HG03108 (cell line): Measurements from ENCODE around the gene GNA12.
"Not testable (repeated sequence)": the region's sequence is repeated elsewhere in the genome, so short reads cannot be mapped to it uniquely, and the experiment has no call there.

ENCODE experiments used
- ATAC-seq: cut with Tn5 transposase; IDR thresholded peaks from one replicate; pipeline ENCODE4 v1.9.1; 2021; ENCODE audit warnings: moderate library complexity; ENCODE audit not compliant: unreplicated experiment

Gene GNA12

GRCh38 chr7:2866601-2867000 lies 22.5 kb upstream of the GNA12 start:
- ATAC-seq = no peak

DNA sequence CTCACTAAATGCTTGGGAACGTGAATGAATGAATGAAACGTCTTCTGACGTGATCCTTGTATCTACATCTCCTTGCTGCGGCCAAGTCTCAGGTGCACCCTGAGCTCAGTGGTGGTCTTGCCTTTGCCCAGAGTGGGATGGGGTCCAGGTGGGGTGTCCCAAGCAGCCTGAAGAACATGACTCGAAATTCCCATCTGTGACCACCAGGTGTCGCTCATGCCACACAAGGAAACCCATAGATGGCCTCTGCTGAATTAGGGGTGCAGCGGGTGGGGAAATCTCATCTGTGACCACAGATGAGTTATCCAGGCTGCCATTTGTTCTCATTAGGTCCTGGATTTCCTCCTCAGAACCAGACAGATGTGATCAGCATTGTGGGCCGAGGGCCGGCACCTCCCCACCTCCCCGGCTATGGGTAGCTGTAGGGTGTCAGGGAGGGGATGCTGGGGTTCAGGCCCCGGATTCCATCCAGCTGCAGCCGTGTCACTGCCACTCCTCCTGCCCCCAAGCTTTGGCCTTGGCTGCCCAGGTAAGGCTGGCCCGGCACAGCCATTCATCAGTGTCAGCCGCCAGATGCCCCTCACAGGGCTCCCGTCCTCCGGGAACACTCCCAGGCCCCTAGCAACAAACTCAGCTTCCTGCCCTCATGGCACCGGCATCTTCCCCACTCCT lies 21.0 kb upstream of the GNA12 start:
- ATAC-seq = no peak

GRCh38 chr7:2864204-2864985 lies 20.3 kb upstream of the GNA12 start:
- ATAC-seq = no peak

GRCh38 chr7:2863461-2864066 lies 19.5 kb upstream of the GNA12 start:
- ATAC-seq = peak; percentile 93

GRCh38 chr7:2862831-2863361 lies 18.8 kb upstream of the GNA12 start:
- ATAC-seq = no peak

DNA sequence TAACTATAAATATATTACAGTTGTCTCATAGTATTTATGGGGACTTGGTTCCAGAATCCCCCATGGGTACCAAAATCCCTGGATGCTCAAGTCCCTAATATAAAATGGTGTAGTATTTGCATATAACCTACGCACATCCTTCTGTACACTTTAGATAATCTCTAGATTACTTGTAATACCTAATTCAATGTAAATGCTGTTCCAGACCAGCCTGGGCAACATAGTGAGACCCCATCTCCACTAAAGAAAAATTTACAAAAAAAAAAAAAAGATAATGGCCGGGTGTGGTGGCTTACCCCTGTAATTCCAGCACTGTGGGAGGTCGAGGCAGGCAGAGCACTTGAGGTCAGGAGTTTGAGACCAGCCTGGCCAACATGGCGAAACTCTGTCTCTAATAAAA lies 17.4 kb upstream of the GNA12 start:
- no peak for ATAC-seq

- ATAC-seq = no peak
Measured at GRCh38 chr7:2860627-2861133, 16.6 kb upstream of the GNA12 start.

DNA sequence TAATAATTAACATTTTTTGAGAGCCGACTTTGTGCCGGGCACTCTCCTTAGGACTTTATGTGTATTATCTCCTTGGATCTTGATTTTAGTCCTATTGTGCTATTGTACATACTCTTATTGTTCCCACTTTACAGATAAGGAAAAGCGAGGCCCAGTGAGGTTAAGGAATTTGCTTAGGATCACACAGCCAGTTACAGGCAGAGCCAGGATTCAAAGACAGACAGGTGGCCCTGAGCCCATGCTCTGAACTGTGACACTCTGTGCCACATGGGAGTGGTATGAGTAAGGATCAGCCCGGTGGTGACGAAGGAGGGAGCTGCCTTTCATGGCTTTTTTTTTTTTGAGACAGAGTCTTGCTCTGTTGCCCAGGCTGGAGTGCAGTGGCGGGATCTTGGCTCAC lies 15.8 kb upstream of the GNA12 start:
- ATAC-seq = no peak

DNA sequence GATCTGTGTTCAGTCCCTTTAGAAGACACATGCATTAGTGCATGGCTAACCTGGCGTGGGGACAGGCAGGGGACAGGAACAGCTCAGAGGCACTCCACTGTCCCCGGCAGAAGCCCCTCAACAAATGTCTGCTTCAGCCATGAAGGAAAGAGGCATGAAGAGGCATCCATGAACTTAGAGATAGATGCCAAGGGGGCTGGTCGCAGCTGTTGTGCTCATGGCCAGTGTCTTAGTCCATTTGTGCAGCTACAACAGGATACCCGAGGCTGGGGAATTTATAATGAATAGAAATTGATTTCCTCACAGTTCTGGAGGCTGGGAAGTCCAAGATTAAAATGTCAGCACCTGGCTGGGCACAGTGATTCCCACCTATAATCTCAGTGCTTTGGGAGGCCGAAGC lies 14.5 kb upstream of the GNA12 start:
- ATAC-seq = no peak

- no peak for ATAC-seq
Measured at GRCh38 chr7:2856388-2857169, 12.5 kb upstream of the GNA12 start.

- ATAC-seq = no peak
Measured at GRCh38 chr7:2855386-2855785, 11.3 kb upstream of the GNA12 start.

DNA sequence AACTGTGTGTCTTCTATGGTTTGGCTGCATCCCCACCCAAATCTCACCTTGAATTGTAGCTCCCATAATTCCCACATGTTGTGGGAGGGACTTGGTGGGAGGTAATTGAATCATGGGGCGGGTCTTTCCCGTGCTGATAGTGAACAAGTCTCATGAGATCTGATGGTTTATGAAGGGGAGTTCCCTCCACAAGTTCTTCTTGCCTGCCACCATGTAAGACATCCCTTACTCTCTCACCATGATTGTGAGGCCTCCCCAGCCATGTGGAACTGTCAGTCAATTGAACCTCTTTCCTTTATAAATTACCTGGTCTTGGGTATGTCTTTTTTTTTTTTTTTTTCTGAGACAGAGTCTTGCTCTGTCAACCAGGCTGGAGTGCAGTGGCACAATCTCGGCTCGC lies 9.4 kb upstream of the GNA12 start:
- ATAC-seq = not testable (repeated sequence)

DNA sequence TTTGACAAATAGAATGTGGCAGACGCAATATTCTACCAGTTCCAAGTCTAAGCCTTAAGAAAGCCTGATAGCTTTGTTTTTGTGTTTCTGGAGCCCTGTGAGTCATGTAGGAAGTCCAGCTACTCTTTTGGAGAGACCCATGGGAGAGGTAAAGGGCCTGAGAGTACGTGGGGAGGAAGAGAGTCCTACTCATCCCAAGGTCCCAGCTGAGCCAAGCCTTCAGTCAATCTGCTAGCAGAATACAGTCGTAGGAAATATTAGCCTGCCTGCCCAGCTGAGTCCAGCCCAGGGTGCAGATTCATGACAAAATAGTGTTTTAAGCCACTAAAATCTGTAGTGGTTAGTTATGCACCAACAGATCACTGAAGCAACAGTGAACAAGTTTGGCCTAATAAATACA lies 9.0 kb upstream of the GNA12 start:
- ATAC-seq = no peak

DNA sequence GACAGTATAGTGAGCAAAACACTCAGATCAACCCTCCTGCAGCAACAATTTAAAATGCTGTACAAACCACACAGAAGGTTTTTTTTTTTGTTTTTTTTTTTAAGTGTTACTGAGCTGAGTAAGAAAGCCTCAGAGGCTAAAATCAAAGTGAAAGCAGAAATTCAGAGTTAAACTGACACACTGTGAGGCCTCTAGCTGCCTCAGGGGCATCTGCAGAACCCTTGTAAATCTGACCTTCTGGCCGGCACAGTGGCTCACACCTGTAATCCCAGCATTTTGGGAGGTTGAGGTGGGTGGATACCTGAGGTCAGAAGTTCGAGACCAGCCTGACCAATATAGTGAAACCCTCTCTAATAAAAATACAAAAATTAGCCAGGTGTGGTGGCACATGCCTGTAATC lies 7.4 kb upstream of the GNA12 start:
- ATAC-seq = no peak

GRCh38 chr7:2849941-2850766 lies 6.0 kb upstream of the GNA12 start:
- no peak for ATAC-seq

GRCh38 chr7:2845034-2845592 lies 1.0 kb upstream of the GNA12 start:
- no peak for ATAC-seq

DNA sequence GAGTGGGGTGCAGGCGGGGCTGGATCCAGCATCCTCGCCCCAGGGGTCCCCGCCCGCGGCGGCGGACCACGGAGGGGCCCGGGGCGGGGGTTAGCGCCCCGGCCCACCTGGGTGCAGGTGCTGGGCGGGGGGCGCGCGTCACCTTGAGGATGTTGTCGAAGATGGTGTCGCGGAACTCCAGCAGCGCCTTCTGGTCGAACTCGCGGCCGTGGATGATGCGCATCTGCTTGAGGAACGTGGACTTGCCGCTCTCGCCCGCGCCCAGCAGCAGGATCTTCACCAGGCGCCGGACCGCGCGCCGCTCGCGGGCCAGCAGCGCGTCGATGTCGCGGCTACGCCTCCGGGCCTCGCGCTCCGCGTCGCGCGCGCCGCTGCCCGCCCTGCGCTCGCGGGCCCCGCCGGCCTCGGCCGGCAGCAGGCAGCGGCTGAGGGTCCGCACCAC lies 376 bp downstream of the GNA12 start:
- ATAC-seq = peak; percentile 23

- ATAC-seq = no peak
Measured at GRCh38 chr7:2843191-2843685, 870 bp downstream of the GNA12 start.

DNA sequence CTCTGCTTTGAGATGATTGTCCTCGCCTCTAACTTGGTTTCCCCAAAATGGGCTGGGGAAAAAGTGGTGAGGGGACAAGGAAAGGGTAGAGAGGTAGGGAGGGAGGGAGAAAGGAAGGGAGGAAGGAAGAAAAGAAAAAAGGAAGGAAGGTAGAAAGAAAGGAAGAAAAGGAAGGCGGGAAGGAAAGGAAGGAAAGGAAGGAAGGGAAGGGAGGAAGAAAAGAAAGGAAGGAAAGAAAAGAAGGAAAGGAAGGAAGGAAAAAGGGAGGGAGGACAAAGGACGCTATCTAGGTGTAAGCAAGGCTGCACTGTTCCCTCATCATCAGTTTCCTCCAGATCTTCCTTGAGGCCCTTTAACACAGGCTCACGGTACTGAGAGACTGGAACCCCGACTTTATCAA lies 2.2 kb downstream of the GNA12 start:
- ATAC-seq = no peak

DNA sequence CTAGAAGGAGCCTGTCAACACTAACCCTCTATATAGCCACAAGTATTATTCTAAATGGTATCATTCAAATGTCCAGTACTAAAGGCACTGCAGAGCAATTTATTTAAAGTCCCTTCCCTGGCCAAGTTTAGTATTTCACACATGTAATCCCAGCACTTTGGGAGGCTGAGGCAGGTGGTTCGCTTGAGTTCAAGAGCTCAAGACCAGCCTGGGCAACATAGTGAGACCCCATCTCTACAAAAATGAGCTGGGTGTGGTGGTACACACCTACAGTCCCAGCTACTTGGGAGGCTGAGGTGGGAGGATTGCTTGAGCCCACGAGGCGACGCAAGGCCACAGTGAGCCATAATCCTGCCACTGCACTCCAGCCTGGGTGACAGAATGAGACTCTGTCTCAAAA lies 3.6 kb downstream of the GNA12 start:
- no peak for ATAC-seq
